ENCODE measurements around the gene FBXW9. TPM values are rescaled to one million over a fixed set of nuclear protein-coding genes. Genes with fewer than 3 reads are reported as not detected.
A peak's percentile ranks its signal among the peaks of the same experiment; 100 is the strongest.

FBXW9 gene
- total RNA-seq, 2 experiments from 2014 or later: 2.2 to 2.4 TPM

DNA sequence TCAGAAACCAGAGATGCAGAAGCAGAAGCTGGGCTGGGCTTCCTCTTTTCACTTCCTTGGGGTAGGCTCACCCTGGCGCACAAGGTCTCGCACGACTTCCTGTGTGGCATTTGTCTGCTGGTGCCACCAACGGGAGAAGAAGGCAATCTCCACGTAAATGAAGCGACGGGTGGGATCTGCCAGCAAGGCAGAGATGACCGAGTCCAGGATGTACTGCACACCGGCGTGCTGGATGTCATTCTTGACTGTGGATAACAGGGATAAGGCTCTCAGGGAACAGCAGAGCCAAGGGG lies 31.2 kb downstream of the FBXW9 start:
- peak overlapping the region; percentile 94 for H3K4me3 ChIP-seq (ENCODE audit: low read length)
- Mint-ChIP-seq H3K9me3 (no peaks in the 10 kb centered on the region), H3K36me3 (ENCODE audit: low read depth) (peaks cover 60% of the 10 kb centered on the region), H3K27ac (peak overlapping the region; percentile 98), H3K4me3 (peak overlapping the region; percentile 92), H3K27me3 (no peaks in the 10 kb centered on the region), H3K4me1 (ENCODE audit: low read depth) (peaks cover 48% of the 10 kb centered on the region)
- CTCF ChIA-PET: interaction anchor here (1.7 kb wide), 1 partner anchor 25 kb away, joined by 14 read pairs; no protein-coding TSS in a partner anchor
- H3K27ac ChIP-seq (ENCODE audit: low read depth in 1 of 2, low read length in 2 of 2): peak overlapping the region; percentile 39 to 85
- TF ChIP-seq, protein P1, sequence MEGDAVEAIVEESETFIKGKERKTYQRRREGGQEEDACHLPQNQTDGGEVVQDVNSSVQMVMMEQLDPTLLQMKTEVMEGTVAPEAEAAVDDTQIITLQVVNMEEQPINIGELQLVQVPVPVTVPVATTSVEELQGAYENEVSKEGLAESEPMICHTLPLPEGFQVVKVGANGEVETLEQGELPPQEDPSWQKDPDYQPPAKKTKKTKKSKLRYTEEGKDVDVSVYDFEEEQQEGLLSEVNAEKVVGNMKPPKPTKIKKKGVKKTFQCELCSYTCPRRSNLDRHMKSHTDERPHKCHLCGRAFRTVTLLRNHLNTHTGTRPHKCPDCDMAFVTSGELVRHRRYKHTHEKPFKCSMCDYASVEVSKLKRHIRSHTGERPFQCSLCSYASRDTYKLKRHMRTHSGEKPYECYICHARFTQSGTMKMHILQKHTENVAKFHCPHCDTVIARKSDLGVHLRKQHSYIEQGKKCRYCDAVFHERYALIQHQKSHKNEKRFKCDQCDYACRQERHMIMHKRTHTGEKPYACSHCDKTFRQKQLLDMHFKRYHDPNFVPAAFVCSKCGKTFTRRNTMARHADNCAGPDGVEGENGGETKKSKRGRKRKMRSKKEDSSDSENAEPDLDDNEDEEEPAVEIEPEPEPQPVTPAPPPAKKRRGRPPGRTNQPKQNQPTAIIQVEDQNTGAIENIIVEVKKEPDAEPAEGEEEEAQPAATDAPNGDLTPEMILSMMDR (IDR thresholded peaks at IDR 0.05): no peak
- POLR2A ChIA-PET: interaction anchor here (0.7 to 2.9 kb wide), 4 partner anchors 16 to 54 kb away, joined by 4 to 13 read pairs (median 12); partner anchors contain the start of genes DHPS, ZNF490 and ZNF791
- ATAC-seq (ENCODE audit: poor library complexity) (peak; percentile 47), DNase-seq (peak; percentile 35 to 83 (median 58))
- peaks cover 58% of the 10 kb centered on the region for H3K4me1 ChIP-seq (ENCODE audit: insufficient read depth, low read length)
- no peaks in the 10 kb centered on the region for H3K27me3 ChIP-seq (ENCODE audit: control insufficient read depth in 1 of 2, insufficient read depth in 2 of 2, low read length in 2 of 2)
- intact Hi-C loops (cut with DNase I, micrococcal nuclease): loop anchor here (5.0 kb wide), 4 partner anchors 33 to 743 kb away; partner anchors contain the start of gene JUNB (in 1 of the 2)
- H3K36me3 ChIP-seq (ENCODE audit: insufficient read depth, low read length): peaks cover 46% of the 10 kb centered on the region
- no peaks in the 10 kb centered on the region for H3K9me3 ChIP-seq (ENCODE audit: control insufficient read depth in 1 of 2, insufficient read depth in 1 of 2, low read length in 2 of 2)

GRCh38 chr19:12664406-12665280 lies 31.8 kb downstream of the FBXW9 start:
- ChIA-PET POLR2A (interaction anchor here (0.5 to 2.9 kb wide), 5 partner anchors 14 to 54 kb away, joined by 3 to 13 read pairs (median 10); partner anchors contain the start of genes DHPS, ZNF490 and ZNF791), CTCF (no interaction called here)
- DNase-seq (peak in 1 of 14 experiments; percentile 42), ATAC-seq (ENCODE audit: poor library complexity) (no peak)
- Mint-ChIP-seq H3K9me3 (no peaks in the 10 kb centered on the region), H3K36me3 (ENCODE audit: low read depth) (peaks cover 64% of the 10 kb centered on the region), H3K27me3 (no peaks in the 10 kb centered on the region), H3K4me1 (ENCODE audit: low read depth) (peaks cover 47% of the 10 kb centered on the region), H3K4me3 (peak overlapping the region; percentile 92), H3K27ac (peak overlapping the region; percentile 98)
- no peaks in the 10 kb centered on the region for H3K27me3 ChIP-seq (ENCODE audit: control insufficient read depth in 1 of 2, insufficient read depth in 2 of 2, low read length in 2 of 2)
- H3K36me3 ChIP-seq (ENCODE audit: insufficient read depth, low read length): peaks cover 46% of the 10 kb centered on the region
- TF ChIP-seq, protein P1 (IDR thresholded peaks at IDR 0.05): no peak
- intact Hi-C loops (cut with DNase I, micrococcal nuclease): loop anchor here (5.0 kb wide), 4 partner anchors 32 to 742 kb away; partner anchors contain the start of gene JUNB (in 1 of the 2)
- H3K9me3 ChIP-seq (ENCODE audit: control insufficient read depth in 1 of 2, insufficient read depth in 1 of 2, low read length in 2 of 2): no peaks in the 10 kb centered on the region
- peak overlapping the region; percentile 94 for H3K4me3 ChIP-seq (ENCODE audit: low read length)
- peaks cover 53% of the 10 kb centered on the region for H3K4me1 ChIP-seq (ENCODE audit: insufficient read depth, low read length)
- peak overlapping the region; percentile 39 to 44 for H3K27ac ChIP-seq (ENCODE audit: low read depth in 1 of 2, low read length in 2 of 2)

DNA sequence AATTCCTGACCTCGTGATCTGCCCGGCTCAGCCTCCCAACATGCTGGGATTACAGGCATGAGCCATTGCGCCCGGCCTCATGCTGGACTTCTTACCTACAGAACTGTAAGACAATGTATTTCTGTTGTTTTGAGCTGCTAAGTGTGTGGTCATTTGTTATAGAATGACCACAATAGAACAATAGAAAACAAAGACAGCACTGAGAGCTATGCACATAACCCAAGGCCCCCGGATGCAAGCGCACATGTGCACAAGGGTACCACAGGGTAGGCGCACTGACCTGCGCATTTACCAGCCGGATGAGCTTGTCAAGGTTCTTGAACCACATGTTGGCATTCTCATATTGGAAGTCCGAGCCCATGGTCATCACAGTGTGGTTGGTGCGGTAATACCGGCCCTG lies 35.5 kb downstream of the FBXW9 start:
- intact Hi-C loops (cut with DNase I, micrococcal nuclease): no loop called here
- Mint-ChIP-seq H3K9me3 (no peaks in the 10 kb centered on the region), H3K4me3 (no peak overlapping the region), H3K36me3 (ENCODE audit: low read depth) (peaks cover 75% of the 10 kb centered on the region), H3K27ac (no peak overlapping the region), H3K27me3 (no peaks in the 10 kb centered on the region), H3K4me1 (ENCODE audit: low read depth) (peaks cover 20% of the 10 kb centered on the region)
- POLR2A ChIA-PET: no interaction called here
- Histone ChIP-seq H3K4me3 (ENCODE audit: low read length) (no peak overlapping the region), H3K27ac (ENCODE audit: low read depth in 1 of 2, low read length in 2 of 2) (no peak overlapping the region), H3K27me3 (ENCODE audit: control insufficient read depth in 1 of 2, insufficient read depth in 2 of 2, low read length in 2 of 2) (no peaks in the 10 kb centered on the region), H3K36me3 (ENCODE audit: insufficient read depth, low read length) (peaks cover 78% of the 10 kb centered on the region), H3K4me1 (ENCODE audit: insufficient read depth, low read length) (peaks cover 23% of the 10 kb centered on the region), H3K9me3 (ENCODE audit: control insufficient read depth in 1 of 2, insufficient read depth in 1 of 2, low read length in 2 of 2) (no peaks in the 10 kb centered on the region)
- TF ChIP-seq, protein P1 (IDR thresholded peaks at IDR 0.05): no peak
- CTCF ChIA-PET: no interaction called here
- ATAC-seq (ENCODE audit: poor library complexity) (no peak), DNase-seq (no peak)
